MM.1S (cell line): Measurements from ENCODE around the gene ZDHHC7.

Experiments
- DNase-seq: peaks from one replicate; pipeline ENCODE4 v3.0.0-alpha.2; 2015
- H2AFZ ChIP-seq: fragments of 300-600 bp; sonication (generic); 2 replicates; pipeline ENCODE4 v1.6.0; 2016; ENCODE audit warnings: antibody characterized with exemption, low read length
- H3F3A ChIP-seq: fragments of 300-600 bp; sonication (generic); 2 replicates; pipeline ENCODE4 v1.6.1; 2016; ENCODE audit warnings: mild to moderate bottlenecking, antibody characterized with exemption, low read length, moderate library complexity, mixed read lengths; ENCODE audit not compliant: insufficient read depth
- H3K27ac ChIP-seq: fragments of 300-600 bp; sonication (generic); 2 replicates; pipeline ENCODE4 v1.5.1; 2016; ENCODE audit warnings: mild to moderate bottlenecking, low read length
- H3K27me3 ChIP-seq: fragments of 300-600 bp; sonication (generic); replicated peaks from 2 replicates; pipeline ENCODE4 v1.6.0; 2016; ENCODE audit warnings: low read length; ENCODE audit not compliant: insufficient read depth
- H3K36me3 ChIP-seq: fragments of 300-600 bp; sonication (generic); replicated peaks from 2 replicates; pipeline ENCODE4 v1.6.1; 2016; ENCODE audit warnings: mild to moderate bottlenecking, low read length, mixed read lengths; ENCODE audit not compliant: insufficient read depth
- H3K4me1 ChIP-seq: fragments of 300-600 bp; sonication (generic); 2 replicates; pipeline ENCODE4 v1.6.1; 2016; ENCODE audit warnings: low read length, mixed read lengths
- H3K4me2 ChIP-seq: fragments of 300-600 bp; sonication (generic); 2 replicates; pipeline ENCODE4 v1.6.0; 2016; ENCODE audit warnings: low read depth, low read length
- H3K4me3 ChIP-seq: fragments of 300-600 bp; sonication (generic); 2 replicates; pipeline ENCODE4 v1.5.1; 2016; ENCODE audit warnings: low read length, mixed read lengths
- H3K79me2 ChIP-seq: fragments of 300-600 bp; sonication (generic); 2 replicates; pipeline ENCODE4 v1.6.1; 2016; ENCODE audit warnings: mixed run types, low read length, mixed read lengths
- H3K9ac ChIP-seq: fragments of 300-600 bp; sonication (generic); 2 replicates; pipeline ENCODE4 v1.6.1; 2016; ENCODE audit warnings: low read length, mixed read lengths
- H3K9me2 ChIP-seq: fragments of 300-600 bp; sonication (generic); replicated peaks from 2 replicates; pipeline ENCODE4 v1.6.1; 2016; ENCODE audit warnings: mild to moderate bottlenecking, low read length, mixed read lengths; ENCODE audit not compliant: insufficient read depth
- H3K9me3 ChIP-seq: fragments of 300-600 bp; sonication (generic); replicated peaks from 2 replicates; pipeline ENCODE4 v1.6.1; 2016; ENCODE audit warnings: mild to moderate bottlenecking, low read length, mixed read lengths; ENCODE audit not compliant: insufficient read depth
- H4K20me1 ChIP-seq: fragments of 300-600 bp; sonication (generic); 2 replicates; pipeline ENCODE4 v1.6.1; 2016; ENCODE audit warnings: mild to moderate bottlenecking, low read length, moderate library complexity, mixed read lengths; ENCODE audit not compliant: insufficient read depth
- CTCF ChIP-seq: fragments of 300-600 bp; sonication (generic); IDR thresholded peaks from 2 replicates; pipeline ENCODE4 v1.5.1; 2016; ENCODE audit warnings: antibody characterized with exemption, low read length, mixed read lengths
- EZH2 ChIP-seq: fragments of 300-600 bp; sonication (generic); optimal IDR thresholded peaks from 2 replicates; pipeline ENCODE3; 2017; ENCODE audit warnings: low read depth, mild to moderate bottlenecking, antibody characterized with exemption, low read length, mixed read lengths
- EZH2phosphoT487 ChIP-seq: fragments of 300-600 bp; sonication (generic); IDR thresholded peaks from 2 replicates; pipeline ENCODE4 v1.6.1; 2018; ENCODE audit warnings: antibody characterized with exemption, low read length

Gene ZDHHC7

DNA sequence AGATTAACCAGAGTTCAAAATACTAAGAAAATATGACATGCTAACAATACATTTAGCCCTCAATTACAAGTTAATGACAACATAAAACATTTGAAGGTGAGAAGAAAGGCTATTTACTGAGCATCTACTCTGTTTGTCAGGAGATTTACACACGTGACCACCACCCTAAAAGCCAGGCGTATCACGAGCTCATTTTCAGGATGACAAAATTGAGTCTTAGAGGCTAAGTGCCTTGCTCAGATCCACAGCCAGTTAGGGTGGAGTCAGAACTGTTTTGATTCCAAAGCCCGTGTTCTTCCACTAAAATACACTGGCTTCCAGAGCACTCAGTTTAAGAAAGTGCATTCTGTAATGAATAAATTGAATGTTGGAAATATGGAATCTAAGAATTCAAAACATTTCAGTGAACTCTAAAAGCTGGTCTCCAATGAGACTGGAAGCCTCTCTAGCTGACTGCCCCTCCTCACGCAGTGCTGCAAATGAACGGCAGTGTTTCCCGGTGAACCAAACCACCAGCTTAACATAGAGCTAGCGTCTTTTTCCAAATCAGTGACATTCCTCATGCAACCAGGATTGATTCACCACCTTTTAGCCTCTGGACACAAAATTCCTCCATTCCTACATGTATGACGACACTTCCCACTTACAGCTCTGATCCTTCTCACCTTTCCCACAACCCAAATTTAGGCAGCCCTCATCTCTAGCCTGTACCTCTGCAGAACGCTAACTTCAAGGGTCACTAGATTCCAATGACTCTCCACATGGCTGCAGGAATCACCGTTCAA is 5.9 kb downstream of the ZDHHC7 start:
- no peak overlapping the region for H3K27ac ChIP-seq
- DNase-seq = no peak

DNA sequence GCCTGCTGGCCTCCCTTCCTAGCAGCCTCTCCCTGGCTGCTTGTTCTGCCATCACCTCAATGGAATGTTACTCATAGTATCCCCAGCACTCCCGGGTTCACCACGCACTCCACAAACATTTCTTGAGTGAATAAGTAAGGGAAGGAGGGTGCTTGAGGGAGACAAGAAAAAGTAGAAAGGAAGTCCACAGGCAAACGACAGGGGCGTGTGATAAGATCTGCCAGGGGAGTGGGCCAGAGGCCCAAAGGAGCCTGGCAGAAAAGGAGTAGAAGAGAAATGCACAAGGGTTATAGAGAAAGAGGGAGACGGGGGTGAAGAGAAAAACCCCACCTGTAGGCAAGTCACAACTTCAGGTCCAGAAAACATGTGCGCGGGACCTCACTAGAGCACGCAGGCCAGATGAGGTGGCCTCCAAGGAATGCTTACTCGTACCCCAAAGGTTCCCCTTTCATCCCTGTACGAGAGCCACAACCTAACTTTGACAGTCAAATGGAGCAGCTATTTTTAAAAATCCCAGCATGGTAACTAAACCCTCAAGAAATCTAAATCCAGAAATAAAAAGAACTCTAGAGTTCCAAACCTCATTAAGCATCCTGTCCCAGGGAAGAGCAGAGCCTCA is 6.6 kb downstream of the ZDHHC7 start:
- TF ChIP-seq EZH2 (no peak), EZH2phosphoT487 (no peak), CTCF (no peak)
- Histone ChIP-seq H2AFZ (no peak overlapping the region), H3K27ac (no peak overlapping the region), H3K9ac (no peak overlapping the region), H3K9me3 (no peaks in the 10 kb centered on the region), H3K9me2 (no peaks in the 10 kb centered on the region), H4K20me1 (no peaks in the 10 kb centered on the region), H3K4me2 (no peak overlapping the region), H3K4me1 (no peaks in the 10 kb centered on the region), H3K79me2 (peaks cover 54% of the 10 kb centered on the region), H3K4me3 (no peak overlapping the region), H3K27me3 (no peaks in the 10 kb centered on the region), H3K36me3 (no peaks in the 10 kb centered on the region), H3F3A (no peaks in the 10 kb centered on the region)
- no peak for DNase-seq

More for the DNA sequence above, 5.9 kb downstream of the ZDHHC7 start:
- Histone ChIP-seq H3K9ac (no peak overlapping the region), H3K4me2 (no peak overlapping the region), H3F3A (no peaks in the 10 kb centered on the region), H3K9me2 (no peaks in the 10 kb centered on the region), H3K4me1 (no peaks in the 10 kb centered on the region; the same call in 1 of the 2 replicates), H3K79me2 (peaks cover 60% of the 10 kb centered on the region), H3K27me3 (no peaks in the 10 kb centered on the region), H4K20me1 (no peaks in the 10 kb centered on the region), H3K36me3 (no peaks in the 10 kb centered on the region), H3K9me3 (no peaks in the 10 kb centered on the region), H2AFZ (no peak overlapping the region), H3K4me3 (no peak overlapping the region)
- TF ChIP-seq EZH2 (no peak), CTCF (no peak), EZH2phosphoT487 (no peak)

DNA sequence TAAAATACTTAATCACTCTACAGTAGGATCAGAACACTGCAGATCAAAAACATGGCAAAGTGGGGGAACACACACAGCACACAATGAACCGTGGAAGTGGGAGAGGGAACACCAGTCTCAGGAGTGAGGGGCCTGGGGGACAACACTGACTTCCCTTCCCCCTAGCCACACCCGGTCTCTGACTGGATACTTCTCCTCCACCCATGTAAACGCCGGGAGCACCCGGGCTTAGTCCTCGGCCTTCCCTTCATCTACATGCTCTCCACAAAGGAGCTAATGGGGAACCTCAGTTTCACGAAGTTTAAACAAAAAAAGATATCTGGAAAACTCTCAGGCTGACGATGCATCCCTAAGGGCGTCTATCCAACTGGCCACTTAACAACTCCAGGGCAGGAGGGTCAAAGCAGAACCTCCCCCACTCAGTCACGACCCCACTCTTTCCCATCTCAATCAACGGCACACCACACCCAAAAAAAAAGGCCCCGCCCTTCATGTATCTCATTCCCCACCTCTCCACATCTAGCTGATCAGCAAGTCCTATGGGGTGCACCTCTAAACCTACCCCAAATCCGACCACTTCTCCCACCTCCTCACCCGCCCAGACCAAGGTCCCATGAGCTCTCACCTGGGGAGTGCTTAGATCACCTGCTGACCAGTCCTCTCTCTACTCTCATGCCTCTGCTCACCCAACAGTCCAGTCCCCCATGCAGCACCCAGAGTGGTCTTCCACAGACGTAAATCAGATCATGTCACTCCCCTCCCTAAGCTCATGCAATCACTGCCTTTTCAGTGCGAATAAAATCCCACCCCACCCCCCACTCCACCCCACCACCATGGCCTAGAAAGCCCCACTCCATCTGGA is 7.4 kb downstream of the ZDHHC7 start:
- H3K9me3 ChIP-seq = no peaks in the 10 kb centered on the region

More for the DNA sequence above, 7.4 kb downstream of the ZDHHC7 start:
- H3K27ac ChIP-seq = no peak overlapping the region
- peaks cover 50% of the 10 kb centered on the region for H3K79me2 ChIP-seq
- no peak overlapping the region for H3K4me3 ChIP-seq
- H3K36me3 ChIP-seq = no peaks in the 10 kb centered on the region
- H3K27me3 ChIP-seq = no peaks in the 10 kb centered on the region
- H3K9me2 ChIP-seq = no peaks in the 10 kb centered on the region
- no peak overlapping the region for H3K4me2 ChIP-seq
- H3F3A ChIP-seq = no peaks in the 10 kb centered on the region
- H2AFZ ChIP-seq = no peak overlapping the region
- no peaks in the 10 kb centered on the region for H4K20me1 ChIP-seq
- DNase-seq = no peak
- no peak overlapping the region for H3K9ac ChIP-seq
- TF ChIP-seq EZH2 (no peak), CTCF (no peak), EZH2phosphoT487 (no peak)
- no peaks in the 10 kb centered on the region for H3K4me1 ChIP-seq
